HG02763 (cell line): ENCODE data around the gene GNB3.
A peak's percentile ranks its signal among the peaks of the same experiment; 100 is the strongest.
"Not testable (repeated sequence)": the region's sequence is repeated elsewhere in the genome, so short reads cannot be mapped to it uniquely, and the experiment has no call there.

Experiments used
- ATAC-seq: cut with Tn5 transposase; IDR thresholded peaks from one replicate; pipeline ENCODE4 v1.9.1; 2021; ENCODE audit warnings: mild to moderate bottlenecking, moderate library complexity; ENCODE audit not compliant: unreplicated experiment

The GNB3 gene

DNA sequence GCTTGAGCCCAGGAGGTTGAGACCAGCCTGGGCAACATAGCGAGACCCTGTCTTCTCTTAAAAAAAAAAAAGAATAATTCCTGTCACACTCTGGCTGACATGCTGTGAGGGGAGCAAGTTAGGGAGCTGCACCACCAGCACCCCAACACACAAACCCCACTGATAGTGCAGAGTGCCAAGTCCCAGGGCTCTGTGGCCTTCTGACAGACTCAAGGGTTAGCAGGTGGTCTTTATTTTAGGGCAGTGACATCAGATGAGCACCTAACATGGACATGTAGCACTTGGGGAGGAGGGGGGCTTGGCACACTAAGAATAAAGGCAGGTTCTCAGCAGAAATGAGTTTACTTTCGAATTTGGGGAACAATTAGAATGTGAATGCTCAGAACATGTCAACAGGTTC, 18.1 kb downstream of the GNB3 start:
- no peak for ATAC-seq

- ATAC-seq, result no peak
Observed at GRCh38 chr12:6860116-6860515, 19.4 kb downstream of the GNB3 start.

DNA sequence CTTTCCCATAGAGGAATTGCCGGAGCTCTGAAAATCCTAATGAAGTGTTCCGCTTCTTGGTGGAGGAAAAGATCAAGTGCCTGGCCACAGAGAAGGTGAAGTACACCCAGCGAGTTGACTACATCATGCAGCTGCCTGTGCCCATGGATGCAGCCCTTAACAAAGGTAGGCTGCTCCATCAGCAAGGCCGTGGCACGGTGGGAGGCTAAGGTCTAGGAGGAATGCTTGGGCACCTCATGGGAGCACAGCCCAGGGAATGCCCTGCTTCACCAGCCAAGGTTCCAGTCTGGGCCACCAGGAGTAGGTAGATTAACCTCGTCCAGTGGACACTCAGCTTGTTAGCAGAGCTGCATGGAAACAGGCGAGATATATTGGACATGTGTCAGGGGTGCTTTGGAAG, 20.2 kb downstream of the GNB3 start:
- ATAC-seq, result no peak

DNA sequence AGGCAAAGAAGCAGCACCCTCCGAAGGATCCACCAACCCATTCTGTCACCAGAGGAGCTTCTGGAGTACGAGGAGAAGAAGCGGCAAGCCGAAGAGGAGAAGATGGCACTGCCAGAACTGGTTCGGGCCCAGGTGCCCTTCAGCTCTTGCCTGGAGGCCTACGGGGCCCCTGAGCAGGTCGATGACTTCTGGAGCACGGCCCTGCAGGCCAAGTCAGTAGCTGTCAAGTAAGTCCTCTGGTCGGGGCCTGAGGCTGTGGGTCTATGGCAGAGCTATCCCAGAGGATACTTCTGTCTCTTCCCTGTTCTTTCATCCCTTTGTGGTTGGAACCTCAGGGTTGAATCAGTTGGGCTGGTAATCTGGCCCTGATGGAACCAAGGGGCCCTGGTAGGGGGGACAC, 20.7 kb downstream of the GNB3 start:
- ATAC-seq, result no peak

- no peak for ATAC-seq
Observed at GRCh38 chr12:6863033-6863432, 22.3 kb downstream of the GNB3 start.

- no peak for ATAC-seq
Observed at GRCh38 chr12:6863586-6864321, 23.0 kb downstream of the GNB3 start.

DNA sequence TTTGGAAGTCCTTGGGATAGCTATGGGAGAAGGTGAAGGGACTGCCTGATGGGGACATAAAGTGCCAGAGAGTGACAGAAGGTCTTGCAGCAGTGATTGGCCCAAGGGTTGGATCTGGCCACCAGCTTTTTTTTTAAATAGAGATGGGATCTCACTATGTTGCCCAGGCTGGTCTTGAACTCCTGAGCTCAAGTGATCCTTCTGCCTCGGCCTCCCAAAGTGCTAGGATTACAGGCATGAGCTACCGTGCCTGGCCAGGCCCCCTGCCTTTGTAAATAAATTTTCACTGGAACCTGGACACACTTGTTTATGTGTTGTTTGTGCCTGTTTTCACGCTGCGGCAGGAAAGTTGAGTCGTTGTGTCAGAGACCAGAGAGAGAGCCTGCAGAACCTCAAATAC, 24.6 kb downstream of the GNB3 start:
- not testable (repeated sequence) for ATAC-seq

DNA sequence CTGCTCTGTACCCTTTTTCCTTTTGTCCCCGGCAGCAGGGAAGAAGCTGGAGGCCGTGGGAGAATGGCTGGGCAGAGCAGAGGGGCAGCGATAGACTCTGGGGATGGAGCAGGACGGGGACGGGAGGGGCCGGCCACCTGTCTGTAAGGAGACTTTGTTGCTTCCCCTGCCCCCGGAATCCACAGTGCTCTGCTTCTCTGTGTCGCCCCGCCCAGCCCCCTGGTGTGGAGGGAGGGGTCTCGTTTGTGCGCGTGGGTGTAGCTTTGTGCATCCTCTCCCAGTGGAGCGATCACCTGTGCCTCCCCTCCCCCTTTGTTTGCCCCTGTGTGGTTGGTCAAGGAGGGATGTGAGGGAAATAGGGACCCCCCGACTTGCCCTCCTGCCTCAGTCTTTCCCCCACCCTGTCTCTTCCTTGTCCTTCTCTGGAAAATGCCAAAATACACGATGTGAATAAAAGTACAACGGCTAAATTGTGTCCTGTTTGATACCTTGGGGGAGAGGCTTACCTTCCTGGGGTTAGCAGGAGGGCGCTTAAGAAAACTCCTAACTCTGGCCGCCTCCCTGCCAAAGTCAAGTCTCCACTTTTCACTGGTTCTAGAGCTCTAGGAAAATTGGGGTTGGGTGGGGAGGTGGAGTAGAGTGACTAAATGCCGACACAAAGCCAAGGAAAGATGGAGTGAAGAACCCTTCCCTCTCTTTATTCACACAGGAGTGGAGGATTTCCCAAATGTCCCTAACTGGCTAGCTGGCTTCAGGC, 25.6 kb downstream of the GNB3 start:
- ATAC-seq, result no peak

- no peak for ATAC-seq
Observed at GRCh38 chr12:6866920-6867412, 26.2 kb downstream of the GNB3 start.

GRCh38 chr12:6867413-6868210, 26.9 kb downstream of the GNB3 start, which contains the start of gene TPI1:
TPI1 (plus strand) TSS chr12:6867531; CDS start chr12:6867567, 36 bp downstream.
- peak; percentile 63 for ATAC-seq

DNA sequence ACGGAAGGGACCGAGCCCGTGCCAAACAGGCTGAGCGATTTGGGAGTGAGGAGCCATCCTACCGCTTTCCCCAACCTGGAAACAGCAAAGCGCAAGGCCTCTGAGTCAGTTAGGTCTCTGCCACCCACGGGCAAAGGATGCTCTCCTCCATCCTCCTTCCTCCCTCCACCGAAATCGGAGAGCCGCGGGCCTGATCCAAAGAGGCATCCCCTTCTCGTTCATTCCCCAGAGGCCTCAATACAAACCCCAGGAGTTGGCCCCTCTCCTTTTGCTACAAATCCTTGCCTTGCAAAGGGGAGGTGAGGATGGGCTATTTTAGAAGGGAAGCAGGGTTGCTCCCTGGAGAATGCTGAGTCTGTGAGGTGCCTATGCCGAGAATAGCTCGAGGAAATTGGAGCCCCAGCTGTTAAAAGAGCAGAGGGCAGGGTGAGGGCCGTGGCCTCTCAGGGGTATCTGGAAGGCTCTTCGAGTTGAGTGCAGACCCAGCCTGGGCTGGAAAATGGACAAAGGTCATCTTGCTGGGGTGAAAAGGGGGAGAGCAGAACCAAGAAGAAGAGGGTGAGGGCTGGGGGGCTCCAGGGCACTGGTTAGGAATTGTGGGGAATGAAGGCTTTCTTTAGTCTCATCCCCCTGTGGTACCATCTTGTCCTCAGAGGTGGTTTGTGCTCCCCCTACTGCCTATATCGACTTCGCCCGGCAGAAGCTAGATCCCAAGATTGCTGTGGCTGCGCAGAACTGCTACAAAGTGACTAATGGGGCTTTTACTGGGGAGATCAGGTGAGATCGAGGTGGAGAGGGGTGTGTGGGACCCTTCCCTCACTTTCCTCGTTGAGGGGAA, 27.7 kb downstream of the GNB3 start:
- ATAC-seq, result no peak

GRCh38 chr12:6869049-6870021, 28.6 kb downstream of the GNB3 start:
- no peak for ATAC-seq

DNA sequence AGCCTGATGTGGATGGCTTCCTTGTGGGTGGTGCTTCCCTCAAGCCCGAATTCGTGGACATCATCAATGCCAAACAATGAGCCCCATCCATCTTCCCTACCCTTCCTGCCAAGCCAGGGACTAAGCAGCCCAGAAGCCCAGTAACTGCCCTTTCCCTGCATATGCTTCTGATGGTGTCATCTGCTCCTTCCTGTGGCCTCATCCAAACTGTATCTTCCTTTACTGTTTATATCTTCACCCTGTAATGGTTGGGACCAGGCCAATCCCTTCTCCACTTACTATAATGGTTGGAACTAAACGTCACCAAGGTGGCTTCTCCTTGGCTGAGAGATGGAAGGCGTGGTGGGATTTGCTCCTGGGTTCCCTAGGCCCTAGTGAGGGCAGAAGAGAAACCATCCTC, 29.6 kb downstream of the GNB3 start:
- ATAC-seq, result not testable (repeated sequence)

GRCh38 chr12:6871052-6871957, 30.6 kb downstream of the GNB3 start:
- ATAC-seq, result no peak

GRCh38 chr12:6872073-6873048, 31.6 kb downstream of the GNB3 start:
- peak; percentile 25 for ATAC-seq

DNA sequence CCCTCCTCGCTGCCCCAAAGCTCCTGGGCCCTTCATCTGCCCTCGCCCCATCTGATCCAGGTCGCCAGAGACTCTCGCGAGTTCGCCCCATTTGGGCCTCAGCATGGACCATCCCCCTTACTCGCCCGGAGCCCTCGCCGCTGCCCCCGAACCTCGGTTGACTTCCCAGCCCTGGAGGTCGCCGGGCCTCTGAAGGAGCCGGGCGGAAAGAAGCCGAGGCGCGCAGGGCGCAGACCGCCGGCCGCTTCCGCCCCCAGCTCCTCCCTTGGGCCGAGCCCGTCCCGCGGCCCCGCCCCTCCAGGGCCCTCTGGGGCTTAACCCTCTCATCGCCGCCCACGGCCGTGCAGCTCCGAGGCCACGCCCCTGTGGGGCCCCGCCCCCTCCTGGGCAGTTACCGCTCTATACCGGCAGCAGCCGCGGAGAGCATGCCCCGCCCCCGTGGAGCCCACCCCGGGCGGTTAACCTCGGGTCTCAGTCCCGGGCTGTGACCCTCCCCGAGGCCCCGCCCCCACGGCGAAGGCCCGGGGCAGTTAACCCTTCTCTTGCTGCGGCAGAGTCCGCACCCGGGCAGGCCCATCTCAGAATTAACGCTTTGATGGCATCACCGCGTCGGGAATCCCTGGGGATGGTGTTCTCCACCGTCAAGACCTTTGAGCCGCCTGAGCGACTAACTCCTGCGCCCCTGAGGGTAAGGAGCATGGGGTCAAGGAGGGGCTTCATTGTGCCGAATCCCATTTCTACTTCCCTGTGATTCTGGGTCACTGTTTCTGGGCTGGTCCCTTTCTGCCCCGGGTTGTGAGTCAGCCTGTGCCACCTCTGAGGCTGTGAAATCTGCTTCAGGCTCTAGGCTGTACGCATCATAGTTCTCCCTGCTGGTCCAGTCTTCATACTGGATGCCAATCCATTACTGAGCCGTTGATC, 32.6 kb downstream of the GNB3 start, which contains the start of gene SPSB2:
Gene SPSB2, minus strand, starts transcription at position 210 of the 921 bp plus-strand sequence. CDS start 402 bp downstream, outside the sequence.
- peak; percentile 68 for ATAC-seq
